HepG2 (cell line): ENCODE data around the gene CTDP1. TPM values are rescaled to one million over a fixed set of nuclear protein-coding genes. Genes with fewer than 3 reads are reported as not detected.

Experiments used
- AHR ChIP-seq: IDR thresholded peaks from 2 replicates; pipeline ENCODE4 v1.6.1; 2018; ENCODE audit warnings: missing genetic modification reagents, missing compliant biosample characterization
- RARA ChIP-seq: IDR thresholded peaks from 2 replicates; pipeline ENCODE4 v1.6.1; 2016; ENCODE audit warnings: missing genetic modification reagents, missing compliant biosample characterization
- TCF7 ChIP-seq: sonication (generic); IDR thresholded peaks from 2 replicates; pipeline ENCODE4 v1.6.1; 2016; ENCODE audit warnings: antibody characterized with exemption, low read depth
- ZHX2 ChIP-seq, 2 experiments: sonication (generic) in 1 of 2; formaldehyde crosslinking in 1 of 2; IDR thresholded peaks; 2 replicates each; pipeline versions ENCODE4 v1.6.1 to v1.9.0; 2014 to 2022; ENCODE audit warnings: antibody characterized with exemption in 1 of 2, borderline replicate concordance in 1 of 2, inconsistent platforms in 1 of 2, low read depth in 1 of 2, missing genetic modification reagents in 1 of 2
- ZNF280D ChIP-seq: sonication (generic); formaldehyde crosslinking; IDR thresholded peaks from 2 replicates; pipeline ENCODE4 v1.5.1; 2020; ENCODE audit warnings: mild to moderate bottlenecking, missing genetic modification reagents
- ZNF318 ChIP-seq: sonication (generic); formaldehyde crosslinking; IDR thresholded peaks from 2 replicates; pipeline ENCODE4 v1.4.0; 2020; ENCODE audit warnings: mild to moderate bottlenecking, missing genetic modification reagents
- polyA plus RNA-seq, 8 experiments: library from polyadenylated mRNA; depleted of rRNA in 3 of 8; stranded (reverse) in 7 of 8; unstranded in 1 of 8; fragments of >200 nt; fragmentation: Illumina TruSeq in 4 of 8; extraction: Trizol in 4 of 8; gene quantifications; 2 replicates each; pipeline versions ENCODE4 v1.2.1 to v1.2.3, GENCODE V29; 2011 to 2016; ENCODE audit warnings: low read depth in 4 of 8, missing spikeins in 1 of 8, mixed read lengths in 1 of 8; ENCODE audit not compliant: insufficient read depth in 1 of 8
- total RNA-seq, 5 experiments: library from RNA; depleted of rRNA; stranded (reverse); fragments of >200 nt; fragmentation: Illumina TruSeq; extraction: Trizol; gene quantifications; 2 replicates each; pipeline ENCODE4 v1.2.3, GENCODE V29; 2016; ENCODE audit warnings: low read depth in 1 of 5

Gene CTDP1
- total and polyA plus RNA-seq, 2 of the 13 experiments (the other 11 are each of a cell fraction or from before 2014, with no cell fraction given), result 6.9 to 11.0 TPM

- TF ChIP-seq ZHX2 (IDR thresholded peaks at IDR 0.05; ENCODE audit: low read depth) (no peak; the same call in 1 of the 2 replicates), ZHX2 (CRISPR knock-in tag; IDR thresholded peaks at IDR 0.05; ENCODE audit: borderline replicate concordance) (peak; percentile 52; the same call in 1 of the 2 replicates), AHR (no peak), TCF7 (no peak), ZNF280D (CRISPR knock-in tag) (no peak; the same call in 1 of the 2 replicates), ZNF318 (no peak), RARA (CRISPR knock-in tag) (peak; percentile 46)
These were observed 695 bp upstream of the CTDP1 start (continued) for GRCh38 chr18:79678665-79679551.
